GM15510 (cell line): ENCODE measurements around the gene RALB.

Experiments
- POLR2A ChIP-seq: IDR thresholded peaks from 3 replicates; pipeline ENCODE4 v1.6.1; 2011; ENCODE audit warnings: borderline replicate concordance; ENCODE audit not compliant: insufficient read length; ENCODE audit errors: extremely low read depth

The RALB gene

GRCh38 chr2:120252225-120253020 is at the start of gene RALB:
RALB (plus strand) TSS chr2:120252852; CDS start chr2:120278665, 25,813 bp downstream.
- TF ChIP-seq POLR2A: peak; percentile 58

GRCh38 chr2:120203251-120204021 is 49.2 kb upstream of the RALB start:
- TF ChIP-seq POLR2A: no peak

- no peak for TF ChIP-seq POLR2A
These were observed 48.6 kb upstream of the RALB start for GRCh38 chr2:120204022-120204405.

GRCh38 chr2:120204417-120204816 is 48.2 kb upstream of the RALB start:
- TF ChIP-seq POLR2A: no peak

GRCh38 chr2:120204945-120205670 is 47.5 kb upstream of the RALB start:
- no peak for TF ChIP-seq POLR2A

GRCh38 chr2:120206022-120206581 is 46.5 kb upstream of the RALB start:
- TF ChIP-seq POLR2A: no peak

- no peak for TF ChIP-seq POLR2A
These were observed 44.0 kb upstream of the RALB start for GRCh38 chr2:120208381-120209353.

GRCh38 chr2:120209427-120210269 is 43.0 kb upstream of the RALB start:
- no peak for TF ChIP-seq POLR2A

GRCh38 chr2:120210270-120210693 is 42.4 kb upstream of the RALB start:
- TF ChIP-seq POLR2A: no peak

- no peak for TF ChIP-seq POLR2A
These were observed 34.5 kb upstream of the RALB start for GRCh38 chr2:120218181-120218580.

- TF ChIP-seq POLR2A: no peak
These were observed 33.4 kb upstream of the RALB start for GRCh38 chr2:120219291-120219690.

- no peak for TF ChIP-seq POLR2A
These were observed 32.9 kb upstream of the RALB start for GRCh38 chr2:120219766-120220165.

- TF ChIP-seq POLR2A: no peak
These were observed 31.9 kb upstream of the RALB start for GRCh38 chr2:120220756-120221155.
